Mononuclear cell (primary cell): ENCODE results near the gene ACAD9. TPM values are rescaled to one million over a fixed set of nuclear protein-coding genes. Genes with fewer than 3 reads are reported as not detected.

ENCODE experiments used
- H3K27me3 ChIP-seq: 2 replicates; pipeline ENCODE4 v1.6.0; 2011; ENCODE audit warnings: low read length, control low read depth; ENCODE audit not compliant: insufficient read depth
- H3K4me1 ChIP-seq: 2 replicates; pipeline ENCODE4 v1.5.1; 2011; ENCODE audit warnings: mild to moderate bottlenecking, low read length, control low read depth; ENCODE audit not compliant: insufficient read depth
- H3K4me3 ChIP-seq: 2 replicates; pipeline ENCODE4 v1.5.1; 2011; ENCODE audit warnings: mild to moderate bottlenecking, low read length, moderate library complexity
- H3K9me3 ChIP-seq: 2 replicates; pipeline ENCODE4 v1.5.1; 2011; ENCODE audit warnings: low read depth, mild to moderate bottlenecking, control low read depth, low read length
- total RNA-seq: library from RNA; depleted of rRNA; stranded (reverse); fragments of >200 nt; gene quantifications from one replicate; pipeline ENCODE4 v1.2.3, GENCODE V29; 2012

The ACAD9 gene
- total RNA-seq, 1 donor = 23.0 TPM

DNA sequence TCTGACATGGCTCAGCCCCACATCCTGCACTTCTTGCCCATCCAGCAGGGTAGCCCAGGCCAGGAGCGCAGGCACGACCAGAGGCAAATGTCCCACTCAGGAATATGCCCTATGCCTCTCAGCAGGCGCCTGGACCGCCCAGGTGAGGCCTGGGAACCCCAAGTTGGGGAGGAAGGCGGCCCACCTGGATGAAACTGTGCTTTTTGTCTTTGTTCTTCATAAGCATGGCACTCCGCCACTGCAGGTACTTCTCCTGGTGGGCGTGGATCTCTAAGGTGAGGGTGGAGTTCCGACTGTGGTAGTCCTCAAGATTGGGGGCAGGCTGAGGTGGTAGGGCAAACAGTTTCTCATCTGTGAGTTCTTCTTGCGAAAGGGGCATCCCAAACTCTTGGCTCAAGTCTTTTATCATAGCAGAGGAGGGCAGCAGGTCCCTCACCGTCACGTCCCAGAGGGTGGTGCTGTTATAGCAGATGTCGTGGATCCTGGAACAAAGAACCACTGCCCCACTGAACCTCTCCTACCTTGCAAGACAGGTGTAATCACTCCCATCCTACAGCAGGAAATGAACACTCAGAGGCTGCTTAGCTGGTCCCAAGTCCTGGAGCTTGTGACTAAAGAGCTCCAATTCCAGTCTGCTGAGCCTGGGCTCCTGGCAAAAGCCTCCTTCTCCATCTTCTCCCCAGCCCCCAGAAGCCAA is 53.2 kb downstream of the ACAD9 start:
- H3K4me3 ChIP-seq = no peak overlapping the region
- H3K9me3 ChIP-seq = no peaks in the 10 kb centered on the region
- no peaks in the 10 kb centered on the region for H3K27me3 ChIP-seq
- H3K4me1 ChIP-seq = no peaks in the 10 kb centered on the region

GRCh38 chr3:128933213-128933921 is 53.9 kb downstream of the ACAD9 start:
- Histone ChIP-seq H3K4me1 (no peaks in the 10 kb centered on the region), H3K27me3 (no peaks in the 10 kb centered on the region), H3K9me3 (no peaks in the 10 kb centered on the region), H3K4me3 (no peak overlapping the region)

- no peak overlapping the region for H3K4me3 ChIP-seq
- no peaks in the 10 kb centered on the region for H3K9me3 ChIP-seq
- H3K27me3 ChIP-seq = no peaks in the 10 kb centered on the region
- H3K4me1 ChIP-seq = no peaks in the 10 kb centered on the region
These were observed 54.5 kb downstream of the ACAD9 start for GRCh38 chr3:128933922-128934253.

- Histone ChIP-seq H3K9me3 (no peaks in the 10 kb centered on the region), H3K4me3 (no peak overlapping the region), H3K27me3 (no peaks in the 10 kb centered on the region), H3K4me1 (no peaks in the 10 kb centered on the region)
These were observed 56.5 kb downstream of the ACAD9 start for GRCh38 chr3:128935922-128936321.

- no peaks in the 10 kb centered on the region for H3K9me3 ChIP-seq
- no peaks in the 10 kb centered on the region for H3K27me3 ChIP-seq
- no peak overlapping the region for H3K4me3 ChIP-seq
- H3K4me1 ChIP-seq = no peaks in the 10 kb centered on the region
These were observed 56.9 kb downstream of the ACAD9 start for GRCh38 chr3:128936341-128936740.

DNA sequence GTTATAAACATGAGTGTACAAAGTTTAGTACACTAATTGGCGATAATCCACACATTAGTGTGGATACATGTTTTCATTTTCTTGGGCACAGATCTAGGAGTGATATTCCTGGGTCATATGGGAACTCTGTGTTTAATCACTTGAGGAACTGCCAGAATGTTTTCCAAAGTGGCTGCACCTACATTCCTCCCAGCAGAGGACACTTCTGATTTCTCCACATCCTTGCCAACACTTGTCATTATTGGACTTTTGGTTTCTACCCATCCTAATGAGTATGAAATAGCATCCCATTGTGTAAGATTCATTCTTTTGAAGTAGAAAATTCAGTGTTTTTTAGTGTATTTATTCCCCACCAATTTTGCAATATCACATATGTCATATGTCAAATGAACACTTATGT is 60.8 kb downstream of the ACAD9 start:
- Histone ChIP-seq H3K4me3 (no peak overlapping the region), H3K27me3 (no peaks in the 10 kb centered on the region), H3K9me3 (no peaks in the 10 kb centered on the region), H3K4me1 (no peaks in the 10 kb centered on the region)

GRCh38 chr3:128942161-128942952 is 62.9 kb downstream of the ACAD9 start:
- no peaks in the 10 kb centered on the region for H3K9me3 ChIP-seq
- no peaks in the 10 kb centered on the region for H3K27me3 ChIP-seq
- no peak overlapping the region for H3K4me3 ChIP-seq
- no peaks in the 10 kb centered on the region for H3K4me1 ChIP-seq

- Histone ChIP-seq H3K4me3 (no peak overlapping the region), H3K4me1 (no peaks in the 10 kb centered on the region), H3K27me3 (no peaks in the 10 kb centered on the region), H3K9me3 (no peaks in the 10 kb centered on the region)
These were observed 65.8 kb downstream of the ACAD9 start for GRCh38 chr3:128945041-128945877.

DNA sequence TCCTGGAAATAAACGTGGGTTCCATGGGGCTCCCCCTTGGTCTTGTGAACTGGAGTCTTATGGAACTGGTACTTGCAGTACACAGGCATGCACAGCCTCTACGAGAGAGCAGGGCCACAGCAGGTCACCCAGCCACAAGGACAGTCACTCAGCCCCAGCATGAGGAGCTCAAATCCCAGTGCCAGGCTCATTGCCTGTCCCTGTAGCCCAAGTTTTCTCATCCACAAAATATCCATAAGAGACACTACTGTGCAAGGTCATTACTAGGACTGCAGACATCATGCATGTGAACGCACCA is 66.4 kb downstream of the ACAD9 start:
- H3K4me3 ChIP-seq = no peak overlapping the region
- no peaks in the 10 kb centered on the region for H3K4me1 ChIP-seq
- no peaks in the 10 kb centered on the region for H3K9me3 ChIP-seq
- no peaks in the 10 kb centered on the region for H3K27me3 ChIP-seq

- Histone ChIP-seq H3K4me3 (no peak overlapping the region), H3K4me1 (no peaks in the 10 kb centered on the region), H3K9me3 (no peaks in the 10 kb centered on the region), H3K27me3 (no peaks in the 10 kb centered on the region)
These were observed 67.0 kb downstream of the ACAD9 start for GRCh38 chr3:128946411-128946810.

GRCh38 chr3:128949158-128949557 is 69.7 kb downstream of the ACAD9 start:
- no peaks in the 10 kb centered on the region for H3K9me3 ChIP-seq
- no peaks in the 10 kb centered on the region for H3K4me1 ChIP-seq
- no peak overlapping the region for H3K4me3 ChIP-seq
- no peaks in the 10 kb centered on the region for H3K27me3 ChIP-seq

GRCh38 chr3:128950223-128950938 is 71.0 kb downstream of the ACAD9 start:
- Histone ChIP-seq H3K4me3 (no peak overlapping the region), H3K9me3 (no peaks in the 10 kb centered on the region), H3K27me3 (no peaks in the 10 kb centered on the region), H3K4me1 (no peaks in the 10 kb centered on the region)

DNA sequence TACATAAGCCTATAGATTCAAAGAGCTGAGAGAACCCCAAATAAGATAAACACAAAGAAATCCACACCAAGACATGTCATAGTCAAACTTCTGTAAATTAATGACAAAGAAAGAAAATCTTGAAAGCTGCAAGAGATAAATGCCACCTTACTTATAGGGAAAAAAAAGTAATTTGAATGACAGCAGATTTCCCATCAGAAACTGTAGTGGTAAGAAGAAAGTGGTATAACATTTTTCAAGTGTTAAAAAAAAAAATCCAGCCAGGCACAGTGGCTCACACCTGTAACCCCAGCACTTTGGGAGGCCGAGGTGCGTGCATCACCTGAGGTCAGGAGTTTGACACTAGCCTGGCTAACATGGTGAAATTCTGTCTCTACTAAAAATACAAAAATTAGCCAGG is 77.0 kb downstream of the ACAD9 start:
- H3K27me3 ChIP-seq = no peaks in the 10 kb centered on the region
- no peak overlapping the region for H3K4me3 ChIP-seq
- H3K4me1 ChIP-seq = no peaks in the 10 kb centered on the region
- H3K9me3 ChIP-seq = no peaks in the 10 kb centered on the region
